Panc1 (cell line): Measurements from ENCODE around the gene PAK3. TPM values are rescaled to one million over a fixed set of nuclear protein-coding genes. Genes with fewer than 3 reads are reported as not detected.

ENCODE experiments used
- ATAC-seq: fragments of 200-7000 bp; cut with Tn5 transposase; 2 replicates; pipeline ENCODE4 v1.9.1; 2020; ENCODE audit warnings: mild to moderate bottlenecking, moderate library complexity
- BruUV-seq: library from RNA; stranded (reverse); fragments of 400-500 nt; replicated peaks from 2 replicates; lab custom pipeline; 2021; lab: Mats Ljungman, UMichigan
- CTCF ChIA-PET: fragments of 300-600 bp; sonication (Branson Sonifier 250); formaldehyde crosslinking; loops from one replicate; lab custom pipeline; 2022; ENCODE audit warnings: antibody characterized with exemption; lab: Charles Lee
- POLR2A ChIA-PET: fragments of 300-600 bp; sonication (Branson Sonifier 250); formaldehyde crosslinking; loops from one replicate; lab custom pipeline; 2022; ENCODE audit warnings: antibody characterized with exemption; lab: Charles Lee
- DNase-seq: peaks from one replicate; pipeline ENCODE4 v3.0.0-alpha.2; 2010; ENCODE audit warnings: low read depth, low spot score
- H3K27ac ChIP-seq: 2 replicates; pipeline ENCODE4 v1.5.1; 2011; ENCODE audit warnings: mild to moderate bottlenecking, low read length, inconsistent platforms
- H3K27me3 ChIP-seq: fragments of 200-500 bp; sonication (Bioruptor generic); 2 replicates; pipeline ENCODE4 v1.6.0; 2014; ENCODE audit warnings: low read length, inconsistent platforms; ENCODE audit not compliant: control insufficient read depth, insufficient read depth
- H3K36me3 ChIP-seq: fragments of 200-500 bp; sonication (Bioruptor generic); 2 replicates; pipeline ENCODE4 v1.5.1; 2014; ENCODE audit warnings: inconsistent platforms, mild to moderate bottlenecking, low read length, moderate library complexity; ENCODE audit not compliant: control insufficient read depth, insufficient read depth
- H3K4me1 ChIP-seq: 2 replicates; pipeline ENCODE4 v1.5.1; 2011; ENCODE audit warnings: inconsistent platforms, mild to moderate bottlenecking, low read length, moderate library complexity; ENCODE audit not compliant: control insufficient read depth, insufficient read depth
- H3K4me3 ChIP-seq, 2 experiments: 2 replicates each; pipeline ENCODE4 v1.5.1; 2011 to 2012; ENCODE audit warnings: low read depth in 2 of 2, low read length in 2 of 2, mild to moderate bottlenecking in 2 of 2, inconsistent platforms in 1 of 2, moderate library complexity in 1 of 2
- H3K9me3 ChIP-seq: fragments of 200-500 bp; sonication (Bioruptor generic); 2 replicates; pipeline ENCODE4 v1.5.1; 2014; ENCODE audit warnings: low read depth, mild to moderate bottlenecking, inconsistent platforms, low read length, moderate library complexity; ENCODE audit not compliant: control insufficient read depth, insufficient read depth
- CTCF ChIP-seq: fragments of 450-650 bp; IDR thresholded peaks from 2 replicates; pipeline ENCODE4 v1.5.1; 2017; ENCODE audit warnings: mild to moderate bottlenecking
- POLR2AphosphoS5 ChIP-seq: IDR thresholded peaks from 2 replicates; pipeline ENCODE4 v1.6.1; 2012; ENCODE audit warnings: mild to moderate bottlenecking, low read depth, low read length, moderate library complexity
- REST ChIP-seq, 2 experiments: IDR thresholded peaks; 2 replicates each; pipeline ENCODE4 v1.6.1; 2011 to 2012; ENCODE audit warnings: low read depth in 2 of 2, control low read depth in 1 of 2, low read length in 1 of 2, mild to moderate bottlenecking in 1 of 2, moderate library complexity in 1 of 2; ENCODE audit not compliant: insufficient read depth in 1 of 2
- SIN3A ChIP-seq: IDR thresholded peaks from 2 replicates; pipeline ENCODE4 v1.6.1; 2012; ENCODE audit warnings: low read depth, mild to moderate bottlenecking, low read length, moderate library complexity, borderline replicate concordance; ENCODE audit not compliant: insufficient read depth
- TCF7L2 ChIP-seq: IDR thresholded peaks from 2 replicates; pipeline ENCODE4 v1.6.1; 2011; ENCODE audit warnings: mild to moderate bottlenecking, low read depth, low read length, inconsistent platforms
- in situ Hi-C: cut with HindIII; loops from 2 replicates; pipeline ENCODE4 v1.10.0; 2016; ENCODE audit warnings: low sequenced_read_pairs, low pct_unique_long_range_greater_than_20kb
- intact Hi-C: fragments of 100-400 bp; cut with micrococcal nuclease; formaldehyde crosslinking; loops from one replicate; pipeline ENCODE4 v1.10.0; 2022; ENCODE audit not compliant: unreplicated experiment
- total RNA-seq: library from RNA; stranded (reverse); gene quantifications from one replicate; pipeline ENCODE4 v1.2.1, GENCODE V29; 2021; ENCODE audit not compliant: unreplicated experiment

Gene PAK3
- total RNA-seq, 1 experiment from 2014 or later = 0.15 TPM

- no TSS peak for BruUV-seq
- Histone ChIP-seq H3K4me3 (no peak overlapping the region), H3K27ac (no peak overlapping the region), H3K27me3 (no peaks in the 10 kb centered on the region), H3K9me3 (no peaks in the 10 kb centered on the region), H3K4me1 (no peaks in the 10 kb centered on the region), H3K36me3 (no peaks in the 10 kb centered on the region)
- in situ Hi-C loops = no loop called here
- ChIA-PET POLR2A (no interaction called here), CTCF (no interaction called here)
- TF ChIP-seq SIN3A (no peak), POLR2AphosphoS5 (no peak), TCF7L2 (no peak), CTCF (no peak), REST (IDR thresholded peaks at IDR 0.05; ENCODE audit: insufficient read depth in 1 of 2, low read depth in 2 of 2, low read length in 1 of 2) (no peak)
- no peak for ATAC-seq
- intact Hi-C loops = no loop called here
- no peak for DNase-seq
These were observed 23.4 kb downstream of the PAK3 start for GRCh38 chrX:111119341-111119740.

- ChIA-PET POLR2A (no interaction called here), CTCF (no interaction called here)
- TF ChIP-seq TCF7L2 = no peak
- TF ChIP-seq SIN3A = no peak
- TF ChIP-seq CTCF = no peak
- TF ChIP-seq REST (IDR thresholded peaks at IDR 0.05; ENCODE audit: insufficient read depth in 1 of 2, low read depth in 2 of 2, low read length in 1 of 2) = no peak
- TF ChIP-seq POLR2AphosphoS5 = no peak
- Histone ChIP-seq H3K4me3 (peak overlapping the region in 1 of 2 experiments; percentile 9; a peak in 1 of 4 replicates), H3K27me3 (no peaks in the 10 kb centered on the region), H3K27ac (no peak overlapping the region), H3K36me3 (no peaks in the 10 kb centered on the region), H3K9me3 (no peaks in the 10 kb centered on the region), H3K4me1 (no peaks in the 10 kb centered on the region)
- intact Hi-C loops (no loop called here), in situ Hi-C loops (no loop called here)
- DNase-seq (no peak), ATAC-seq (no peak)
- no TSS peak for BruUV-seq
These were observed 27.1 kb downstream of the PAK3 start for GRCh38 chrX:111123125-111123524.
